Psoas muscle (tissue), 8 donors: ENCODE data around the gene PODN. TPM values are rescaled to one million over a fixed set of nuclear protein-coding genes. Genes with fewer than 3 reads are reported as not detected.

Experiments
- ATAC-seq, 4 donors: fragments of 200-7000 bp; cut with Tn5 transposase; one replicate each; pipeline ENCODE4 v1.9.1; 2020; ENCODE audit warnings: moderate library complexity in 3 of 4, mild to moderate bottlenecking in 2 of 4
- DNase-seq, 2 donors: peaks; one replicate each; pipeline ENCODE4 v3.0.0-alpha.2; 2020
- H3K27ac ChIP-seq: fragments of 200-600 bp; one replicate; pipeline ENCODE4 v1.8.0; 2022
- H3K27me3 ChIP-seq, 3 donors: fragments of 200-600 bp in 1 of 3; one replicate each; pipeline versions ENCODE4 v1.6.1 to v1.8.0; 2013 to 2022; ENCODE audit warnings: low read length in 2 of 3, mild to moderate bottlenecking in 2 of 3, moderate library complexity in 1 of 3; ENCODE audit not compliant: insufficient read depth in 3 of 3
- H3K36me3 ChIP-seq, 2 donors: fragments of 200-600 bp in 1 of 2; one replicate each; pipeline versions ENCODE4 v1.6.1 to v1.8.0; 2013 to 2022; ENCODE audit warnings: low read depth in 1 of 2, mild to moderate bottlenecking in 1 of 2, moderate library complexity in 1 of 2; ENCODE audit not compliant: insufficient read depth in 1 of 2
- H3K4me1 ChIP-seq: fragments of 200-600 bp; one replicate; pipeline ENCODE4 v1.8.0; 2022
- H3K4me3 ChIP-seq: fragments of 200-600 bp; one replicate; pipeline ENCODE4 v1.8.0; 2022; ENCODE audit warnings: mild to moderate bottlenecking
- H3K9me3 ChIP-seq: fragments of 200-600 bp; one replicate; pipeline ENCODE4 v1.8.0; 2022
- CTCF ChIP-seq: fragments of 200-600 bp; IDR thresholded peaks from one replicate; pipeline ENCODE4 v1.8.0; 2022; ENCODE audit warnings: antibody characterized with exemption
- WGBS, 3 donors: extraction: QIAGEN DNeasy Blood & Tissue Kit; methylation state at CpG; one replicate each; pipeline versions ENCODE4 v1.1.6 to v1.1.7; 2013; 5-methylcytosine and 5-hydroxymethylcytosine counted together
- intact Hi-C, 2 donors: fragments of 100-400 bp; cut with DNase I; formaldehyde crosslinking; loops; one replicate each; pipeline versions ENCODE4 v1.11.0 to v1.14.2; 2022
- polyA plus RNA-seq, 3 donors: library from polyadenylated mRNA; stranded (reverse); fragments of 200-250 nt; gene quantifications; one replicate each; pipeline ENCODE4 v1.2.3, GENCODE V29; 2013
- total RNA-seq, 4 donors: library from RNA; stranded (reverse); fragmentation: NEBNext Ultra II Directional in 2 of 4; extraction: Animal tissue kit (Norgen Biotek cat#: 25700) in 2 of 4; gene quantifications; one replicate each; pipeline versions ENCODE4 v1.2.1 to v1.2.4, GENCODE V29; 2021 to 2023
- donor health status: healthy with polysubstance abuse.
- donor health status: DM: no; HTN: no; CAD: no; lungs with moderate emphysema.
- donor health status: Bipolar disorder and iron deficiency.
- donor health status: healthy.
- donor health status: DM: yes; HTN: yes; CAD: no.
- donor health status: DM: no; HTN: no; CAD: no.
- donor health status: DM: no; HTN: no; CAD: no.
- donor health status: DM: yes; HTN: yes; CAD: no.

PODN gene
- total and polyA plus RNA-seq, 7 donors = 3.0 to 27.1 (median 7.2) TPM

GRCh38 chr1:53043271-53043670, 18.7 kb upstream of the PODN start:
- Histone ChIP-seq H3K27ac (no peak overlapping the region), H3K9me3 (no peaks in the 10 kb centered on the region), H3K4me3 (no peak overlapping the region), H3K4me1 (peaks cover 8% of the 10 kb centered on the region), H3K27me3 (no peaks in the 10 kb centered on the region), H3K36me3 (peaks cover 10 to 32% of the 10 kb centered on the region in 2 donors)
- intact Hi-C loops = no loop called here
- no peak for TF ChIP-seq CTCF
- DNase-seq = no peak
- ATAC-seq = no peak

GRCh38 chr1:53044926-53045325, 17.1 kb upstream of the PODN start:
- ATAC-seq (no peak), DNase-seq (no peak)
- no peak for TF ChIP-seq CTCF
- 82 to 89% (median 84%) methylated on average over 5 of the region's 5 CpGs for WGBS, 3 donors
- H3K27me3 ChIP-seq = no peaks in the 10 kb centered on the region
- no peak overlapping the region for H3K27ac ChIP-seq
- H3K4me3 ChIP-seq = no peak overlapping the region
- peaks cover 3 to 25% of the 10 kb centered on the region in 2 donors for H3K36me3 ChIP-seq
- peaks cover 8% of the 10 kb centered on the region for H3K4me1 ChIP-seq
- intact Hi-C loops = no loop called here
- no peaks in the 10 kb centered on the region for H3K9me3 ChIP-seq

GRCh38 chr1:53046930-53047329, 15.1 kb upstream of the PODN start:
- Histone ChIP-seq H3K4me1 (peaks cover 8% of the 10 kb centered on the region), H3K27ac (no peak overlapping the region), H3K36me3 (peaks cover 0 to 29% of the 10 kb centered on the region in 2 donors), H3K27me3 (no peaks in the 10 kb centered on the region), H3K9me3 (no peaks in the 10 kb centered on the region), H3K4me3 (no peak overlapping the region)
- ATAC-seq (no peak), DNase-seq (no peak)
- intact Hi-C loops = no loop called here
- WGBS, 3 donors = 7 to 20% (median 11%) methylated on average over 2 of the region's 2 CpGs
- no peak for TF ChIP-seq CTCF

GRCh38 chr1:53047737-53048736, 14.0 kb upstream of the PODN start:
- intact Hi-C loops = no loop called here
- no peaks in the 10 kb centered on the region for H3K9me3 ChIP-seq
- no peak overlapping the region for H3K27ac ChIP-seq
- no peaks in the 10 kb centered on the region for H3K27me3 ChIP-seq
- DNase-seq (no peak), ATAC-seq (no peak)
- 73 to 75% (median 73%) methylated on average over 5 of the region's 5 CpGs for WGBS, 3 donors
- TF ChIP-seq CTCF = no peak
- H3K4me3 ChIP-seq = no peak overlapping the region
- H3K36me3 ChIP-seq = peaks cover 0 to 40% of the 10 kb centered on the region in 2 donors
- H3K4me1 ChIP-seq = peaks cover 8% of the 10 kb centered on the region
